A673 (cell line): ENCODE measurements around the gene HMBS.

Source experiments
- EZH2 ChIP-seq: fragments of 200-600 bp; sonication (generic); IDR thresholded peaks from 2 replicates; pipeline ENCODE4 v1.6.1; 2017; ENCODE audit warnings: borderline replicate concordance, low read depth, mild to moderate bottlenecking, mixed read lengths, antibody characterized with exemption, low read length; ENCODE audit not compliant: poor library complexity, severe bottlenecking
- TF ChIP-seq, protein P1 (sequence below): fragments of 300-800, 200-600 bp; sonication (generic); conservative IDR thresholded peaks from 2 replicates; pipeline ENCODE4 v1.5.1; 2017; ENCODE audit warnings: low read depth, mild to moderate bottlenecking, antibody characterized with exemption, low read length, moderate library complexity, mixed read lengths

DNA sequence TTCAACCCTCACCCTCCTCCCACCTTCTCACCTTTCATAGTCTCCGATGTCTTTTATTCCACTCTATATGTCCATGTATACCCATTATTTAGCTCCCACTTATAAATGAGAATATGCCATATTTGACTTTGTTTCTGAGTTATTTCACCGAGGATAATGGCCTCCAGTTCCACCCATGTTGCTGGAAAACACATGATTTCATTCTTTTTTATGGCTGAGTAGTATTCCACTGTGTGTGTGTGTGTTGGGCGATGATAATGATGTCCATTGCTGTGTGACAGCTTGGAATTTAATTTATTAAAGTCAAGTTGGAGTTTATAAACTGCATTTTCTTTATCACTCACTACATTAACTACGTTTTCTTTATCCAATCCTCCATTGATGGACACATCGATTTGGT, 33.5 kb downstream of the HMBS start:
- TF ChIP-seq, protein P1, sequence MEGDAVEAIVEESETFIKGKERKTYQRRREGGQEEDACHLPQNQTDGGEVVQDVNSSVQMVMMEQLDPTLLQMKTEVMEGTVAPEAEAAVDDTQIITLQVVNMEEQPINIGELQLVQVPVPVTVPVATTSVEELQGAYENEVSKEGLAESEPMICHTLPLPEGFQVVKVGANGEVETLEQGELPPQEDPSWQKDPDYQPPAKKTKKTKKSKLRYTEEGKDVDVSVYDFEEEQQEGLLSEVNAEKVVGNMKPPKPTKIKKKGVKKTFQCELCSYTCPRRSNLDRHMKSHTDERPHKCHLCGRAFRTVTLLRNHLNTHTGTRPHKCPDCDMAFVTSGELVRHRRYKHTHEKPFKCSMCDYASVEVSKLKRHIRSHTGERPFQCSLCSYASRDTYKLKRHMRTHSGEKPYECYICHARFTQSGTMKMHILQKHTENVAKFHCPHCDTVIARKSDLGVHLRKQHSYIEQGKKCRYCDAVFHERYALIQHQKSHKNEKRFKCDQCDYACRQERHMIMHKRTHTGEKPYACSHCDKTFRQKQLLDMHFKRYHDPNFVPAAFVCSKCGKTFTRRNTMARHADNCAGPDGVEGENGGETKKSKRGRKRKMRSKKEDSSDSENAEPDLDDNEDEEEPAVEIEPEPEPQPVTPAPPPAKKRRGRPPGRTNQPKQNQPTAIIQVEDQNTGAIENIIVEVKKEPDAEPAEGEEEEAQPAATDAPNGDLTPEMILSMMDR: no peak
- no peak for TF ChIP-seq EZH2
